H9 (cell line): Measurements from ENCODE around the gene FAM89B. TPM values are rescaled to one million over a fixed set of nuclear protein-coding genes. Genes with fewer than 3 reads are reported as not detected.

Experiments
- DNase-seq: peaks from one replicate; pipeline ENCODE4 v3.0.0-alpha.2; 2017
- H2AFZ ChIP-seq: one replicate; pipeline ENCODE4 v1.6.1; 2013; ENCODE audit warnings: mild to moderate bottlenecking, low read length, control low read depth, moderate library complexity
- H2AK5ac ChIP-seq: 2 replicates; pipeline ENCODE4 v1.6.1; 2013; ENCODE audit warnings: low read length, control low read depth, mixed read lengths; ENCODE audit not compliant: insufficient read length
- H2BK120ac ChIP-seq: one replicate; pipeline ENCODE4 v1.6.1; 2013; ENCODE audit warnings: low read depth, mild to moderate bottlenecking, low read length, control low read depth, inconsistent platforms; ENCODE audit not compliant: poor library complexity, severe bottlenecking
- H2BK12ac ChIP-seq: 2 replicates; pipeline ENCODE4 v1.6.1; 2013; ENCODE audit warnings: low read length, control low read depth, mixed read lengths, low read depth; ENCODE audit not compliant: insufficient read length
- H2BK15ac ChIP-seq: 2 replicates; pipeline ENCODE4 v1.6.1; 2013; ENCODE audit warnings: low read depth, low read length, control low read depth
- H2BK20ac ChIP-seq: one replicate; pipeline ENCODE4 v1.6.1; 2013; ENCODE audit warnings: low read depth, mild to moderate bottlenecking, low read length, control low read depth, inconsistent platforms; ENCODE audit not compliant: poor library complexity, severe bottlenecking
- H2BK5ac ChIP-seq: 2 replicates; pipeline ENCODE4 v1.6.1; 2013; ENCODE audit warnings: low read length, control low read depth, mixed read lengths; ENCODE audit not compliant: insufficient read length
- H3K14ac ChIP-seq: 2 replicates; pipeline ENCODE4 v1.6.1; 2013; ENCODE audit warnings: low read length, control low read depth; ENCODE audit not compliant: insufficient read depth
- H3K18ac ChIP-seq: 2 replicates; pipeline ENCODE4 v1.6.1; 2013; ENCODE audit warnings: low read depth, mild to moderate bottlenecking, mixed read lengths, low read length, control low read depth; ENCODE audit not compliant: insufficient read length
- H3K23ac ChIP-seq: 2 replicates; pipeline ENCODE4 v1.6.1; 2013; ENCODE audit warnings: low read length, control low read depth, mixed read lengths, low read depth; ENCODE audit not compliant: insufficient read length
- H3K23me2 ChIP-seq: 2 replicates; pipeline ENCODE4 v1.6.1; 2013; ENCODE audit warnings: low read depth, mild to moderate bottlenecking, mixed read lengths, low read length, control low read depth; ENCODE audit not compliant: insufficient read length, poor library complexity, severe bottlenecking
- H3K27ac ChIP-seq: 2 replicates; pipeline ENCODE4 v1.5.1; 2013; ENCODE audit warnings: low read length, control low read depth, mixed read lengths, low read depth; ENCODE audit not compliant: insufficient read length
- H3K27me3 ChIP-seq: 2 replicates; pipeline ENCODE4 v1.6.1; 2013; ENCODE audit warnings: low read length, control low read depth, inconsistent platforms; ENCODE audit not compliant: insufficient read depth
- H3K4ac ChIP-seq: 2 replicates; pipeline ENCODE4 v1.6.1; 2013; ENCODE audit warnings: low read depth, mild to moderate bottlenecking, control low read depth, inconsistent platforms, low read length, moderate library complexity
- H3K4me1 ChIP-seq: 2 replicates; pipeline ENCODE4 v1.6.1; 2013; ENCODE audit warnings: low read length, control low read depth, inconsistent platforms; ENCODE audit not compliant: insufficient read depth
- H3K4me2 ChIP-seq: 2 replicates; pipeline ENCODE4 v1.6.1; 2013; ENCODE audit warnings: low read length, control low read depth, mixed read lengths; ENCODE audit not compliant: insufficient read length, insufficient read depth
- H3K56ac ChIP-seq: 2 replicates; pipeline ENCODE4 v1.6.1; 2013; ENCODE audit warnings: low read depth, mild to moderate bottlenecking, mixed read lengths, low read length, control low read depth; ENCODE audit not compliant: insufficient read length
- H3K79me1 ChIP-seq: 2 replicates; pipeline ENCODE4 v1.6.1; 2013; ENCODE audit warnings: low read depth, mild to moderate bottlenecking, moderate library complexity, low read length, control low read depth, inconsistent platforms; ENCODE audit not compliant: insufficient read depth, poor library complexity, severe bottlenecking
- H3K79me2 ChIP-seq: 2 replicates; pipeline ENCODE4 v1.6.1; 2013; ENCODE audit warnings: low read length, control low read depth, inconsistent platforms; ENCODE audit not compliant: insufficient read depth
- H3K9ac ChIP-seq: 2 replicates; pipeline ENCODE4 v1.6.1; 2013; ENCODE audit warnings: low read length, control low read depth, mixed read lengths; ENCODE audit not compliant: insufficient read length; ENCODE audit errors: extremely low read depth
- H3K9me3 ChIP-seq: one replicate; pipeline ENCODE4 v1.6.1; 2013; ENCODE audit warnings: low read depth, low read length, inconsistent platforms; ENCODE audit not compliant: control insufficient read depth
- H3T11ph ChIP-seq: one replicate; pipeline ENCODE4 v1.6.1; 2013; ENCODE audit warnings: mild to moderate bottlenecking, low read length, control low read depth, inconsistent platforms
- H4K20me1 ChIP-seq: one replicate; pipeline ENCODE4 v1.6.1; 2013; ENCODE audit not compliant: control insufficient read depth, insufficient read length, insufficient read depth
- H4K5ac ChIP-seq: 2 replicates; pipeline ENCODE4 v1.6.1; 2013; ENCODE audit warnings: low read depth, mild to moderate bottlenecking, mixed read lengths, low read length, control low read depth; ENCODE audit not compliant: insufficient read length
- H4K8ac ChIP-seq: replicated peaks from 2 replicates; pipeline ENCODE4 v1.6.1; 2013; ENCODE audit warnings: low read length, control low read depth, mixed read lengths, low read depth; ENCODE audit not compliant: insufficient read length
- H4K91ac ChIP-seq: 2 replicates; pipeline ENCODE4 v1.6.1; 2013; ENCODE audit warnings: low read depth, mild to moderate bottlenecking, moderate library complexity, mixed read lengths, low read length, control low read depth; ENCODE audit not compliant: insufficient read length
- H3K27ac Mint-ChIP-seq, 3 experiments: 2 replicates in 2 of 3; 3 replicates in 1 of 3; pipeline ENCODE4 v1.8.0; 2020 to 2021; ENCODE audit warnings: mixed read lengths in 3 of 3, mild to moderate bottlenecking in 1 of 3, moderate library complexity in 1 of 3
- H3K27me3 Mint-ChIP-seq: 2 replicates; pipeline ENCODE4 v1.8.0; 2021; ENCODE audit warnings: low read depth, mild to moderate bottlenecking, moderate library complexity, mixed read lengths
- H3K36me3 Mint-ChIP-seq, 3 experiments: 2 replicates in 2 of 3; 3 replicates in 1 of 3; pipeline ENCODE4 v1.8.0; 2020 to 2021; ENCODE audit warnings: low read depth in 3 of 3, mixed read lengths in 3 of 3; ENCODE audit not compliant: insufficient read depth in 1 of 3
- H3K4me1 Mint-ChIP-seq, 2 experiments: 2 replicates each; pipeline ENCODE4 v1.8.0; 2020; ENCODE audit warnings: mixed read lengths in 2 of 2
- H3K4me3 Mint-ChIP-seq, 2 experiments: 2 replicates in 1 of 2; 3 replicates in 1 of 2; pipeline ENCODE4 v1.8.0; 2020 to 2021; ENCODE audit warnings: mild to moderate bottlenecking in 2 of 2, mixed read lengths in 2 of 2, moderate library complexity in 1 of 2
- H3K9me3 Mint-ChIP-seq, 2 experiments: 2 replicates in 1 of 2; 3 replicates in 1 of 2; pipeline ENCODE4 v1.8.0; 2020; ENCODE audit warnings: mild to moderate bottlenecking in 2 of 2, mixed read lengths in 2 of 2, moderate library complexity in 1 of 2
- CTCF ChIP-seq: fragments of 200-600 bp; sonication (generic); conservative IDR thresholded peaks from 3 replicates; pipeline ENCODE4 v1.8.0; 2021; ENCODE audit warnings: antibody characterized with exemption, mild to moderate bottlenecking
- WGBS: extraction: QIAGEN DNeasy Blood & Tissue Kit; methylation state at CpG from one replicate; pipeline ENCODE4 v1.1.7; 2013; ENCODE audit warnings: missing lambda C conversion rate, low lambda C conversion rate, mixed read lengths; ENCODE audit not compliant: insufficient read length; ENCODE audit errors: extremely low coverage; 5-methylcytosine and 5-hydroxymethylcytosine counted together
- total RNA-seq: library from RNA; stranded (reverse); gene quantifications from 2 replicates; pipeline ENCODE4 v1.2.1, GENCODE V29; 2021

FAM89B gene
- total RNA-seq, 1 experiment from 2014 or later: 21.7 TPM

- no peak overlapping the region for H2BK12ac ChIP-seq
- no peak overlapping the region for H3K27ac Mint-ChIP-seq
- peaks cover 4 to 20% (median 10%) of the 10 kb centered on the region in 3 experiments for H3K36me3 Mint-ChIP-seq
Measured at GRCh38 chr11:65598258-65598699, 25.9 kb downstream of the FAM89B start.

More at GRCh38 chr11:65598258-65598699, 25.9 kb downstream of the FAM89B start:
- Histone ChIP-seq H3K4ac (no peak overlapping the region), H3K23ac (no peak overlapping the region), H3K79me2 (no peaks in the 10 kb centered on the region), H3K18ac (no peak overlapping the region), H3K27me3 (no peaks in the 10 kb centered on the region; the same call in 1 of the 2 replicates), H2BK120ac (no peak overlapping the region), H4K91ac (no peak overlapping the region), H3K9ac (no peak overlapping the region), H3K27ac (no peak overlapping the region), H4K8ac (no peak overlapping the region), H3K4me1 (no peaks in the 10 kb centered on the region; the same call in 1 of the 2 replicates), H3K23me2 (no peaks in the 10 kb centered on the region), H2AFZ (no peak overlapping the region), H2BK20ac (no peak overlapping the region), H3K79me1 (no peaks in the 10 kb centered on the region), H2BK5ac (no peak overlapping the region), H4K20me1 (no peaks in the 10 kb centered on the region), H2BK15ac (no peak overlapping the region), H3K4me2 (no peak overlapping the region), H3K56ac (no peak overlapping the region), H2AK5ac (no peak overlapping the region), H3K9me3 (no peaks in the 10 kb centered on the region), H4K5ac (no peak overlapping the region), H3K14ac (no peak overlapping the region), H3T11ph (no peak overlapping the region)
- peaks cover 16% of the 10 kb centered on the region for H3K27me3 Mint-ChIP-seq
- no CpG with 5 or more reads among the region's 16 CpGs for WGBS
- peaks cover 1 to 4% of the 10 kb centered on the region in 2 experiments; a peak in 3 of 4 replicates for H3K4me1 Mint-ChIP-seq
- no peak for DNase-seq
- no peaks in the 10 kb centered on the region for H3K9me3 Mint-ChIP-seq
- no peak overlapping the region for H3K4me3 Mint-ChIP-seq
- TF ChIP-seq CTCF: no peak
